NCI-H1105 treated with DMSO at 0.1 percent for 48 hours (cell line): ENCODE results near the gene GCNA.
A peak's percentile ranks its signal among the peaks of the same experiment; 100 is the strongest.
"Not testable (repeated sequence)": the region's sequence is repeated elsewhere in the genome, so short reads cannot be mapped to it uniquely, and the experiment has no call there.

Experiments
- DNase-seq: peaks from one replicate; lab custom pipeline; 2025; lab: John Stamatoyannopoulos, UW

The GCNA gene

DNA sequence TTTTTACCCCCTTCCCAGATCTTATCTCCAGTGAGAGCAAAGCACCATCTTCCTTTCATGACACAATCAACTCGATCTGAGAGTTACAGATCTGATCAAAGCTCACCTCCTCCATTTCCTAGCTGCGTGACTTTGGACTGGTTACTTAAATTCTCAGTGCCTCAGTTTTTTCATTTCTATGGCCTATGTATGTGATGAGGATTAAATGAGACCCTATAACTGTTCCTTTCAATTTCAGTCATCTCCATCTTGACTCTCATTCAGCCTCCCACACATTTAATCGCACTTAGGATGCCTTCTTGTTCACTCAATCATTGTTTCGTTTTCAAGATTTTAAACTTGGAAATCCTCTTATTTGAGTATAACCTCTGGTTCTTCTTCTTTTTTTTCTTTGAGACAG is 60.2 kb downstream of the GCNA start:
- DNase-seq = no peak

GRCh38 chrX:71640002-71640401 is 61.8 kb downstream of the GCNA start:
- DNase-seq = no peak

DNA sequence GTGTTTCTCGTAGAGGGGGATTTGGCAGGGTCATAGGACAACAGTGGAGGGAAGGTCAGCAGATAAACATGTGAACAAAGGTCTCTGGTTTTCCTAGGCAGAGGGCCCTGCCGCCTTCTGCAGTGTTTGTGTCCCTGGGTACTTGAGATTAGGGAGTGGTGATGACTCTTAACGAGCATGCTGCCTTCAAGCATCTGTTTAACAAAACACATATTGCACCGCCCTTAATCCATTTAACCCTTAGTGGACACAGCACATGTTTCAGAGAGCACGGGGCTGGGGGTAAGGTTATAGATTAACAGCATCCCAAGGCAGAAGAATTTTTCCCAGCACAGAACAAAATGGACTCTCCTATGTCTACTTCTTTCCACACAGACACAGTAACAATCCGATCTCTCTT is 66.2 kb downstream of the GCNA start:
- DNase-seq = not testable (repeated sequence)

DNA sequence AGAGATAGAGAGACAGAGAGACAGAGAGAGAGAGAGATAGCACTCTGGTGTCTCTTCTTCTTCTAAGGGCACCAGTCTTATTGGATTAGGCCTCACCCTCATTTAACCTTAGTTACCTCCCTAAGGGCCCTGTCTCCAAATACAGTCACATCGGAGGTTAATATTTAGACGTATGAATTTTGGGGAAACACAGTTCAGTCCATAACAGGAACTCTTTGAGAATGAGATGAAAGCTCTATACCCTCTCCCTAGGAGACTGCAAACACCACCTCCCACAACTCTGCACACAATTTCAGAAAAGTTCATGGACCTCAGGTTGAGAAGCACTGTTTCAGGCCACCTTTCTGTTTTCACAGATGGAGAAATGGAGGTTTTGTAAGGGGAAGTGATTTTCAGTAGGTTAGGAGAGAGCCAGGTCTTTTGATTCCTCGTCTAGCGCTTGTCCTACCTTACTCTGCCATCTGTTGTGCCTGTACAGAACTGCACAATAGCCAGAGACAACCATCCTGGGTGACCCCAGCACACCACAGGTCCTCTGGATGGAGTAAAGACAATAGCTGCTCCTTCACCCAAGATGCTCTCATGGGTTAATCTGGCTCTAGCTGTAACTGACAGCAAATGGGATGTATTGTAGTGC is 72.2 kb downstream of the GCNA start:
- DNase-seq = no peak

GRCh38 chrX:71652405-71652804 is 74.2 kb downstream of the GCNA start:
- DNase-seq = peak; percentile 61

DNA sequence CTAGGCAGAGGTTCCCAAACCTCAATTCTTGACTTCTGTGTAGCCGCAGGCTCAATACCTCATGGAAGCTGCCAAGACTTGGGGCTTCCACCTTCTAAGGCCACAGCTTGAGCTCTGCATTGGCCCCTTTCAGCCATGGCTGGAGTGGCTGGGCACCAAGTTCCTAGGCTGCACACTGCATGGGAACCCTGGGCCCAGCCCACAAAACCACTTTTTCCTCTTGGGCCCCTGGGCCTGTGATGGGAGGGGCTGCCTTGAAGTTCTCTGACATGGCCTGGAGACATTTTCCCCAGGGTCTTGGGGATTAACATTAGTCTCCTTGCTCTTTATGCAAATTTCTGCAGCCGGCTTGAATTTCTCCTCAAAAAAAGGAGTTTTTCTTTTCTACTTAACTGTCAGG is 75.1 kb downstream of the GCNA start:
- DNase-seq = no peak

DNA sequence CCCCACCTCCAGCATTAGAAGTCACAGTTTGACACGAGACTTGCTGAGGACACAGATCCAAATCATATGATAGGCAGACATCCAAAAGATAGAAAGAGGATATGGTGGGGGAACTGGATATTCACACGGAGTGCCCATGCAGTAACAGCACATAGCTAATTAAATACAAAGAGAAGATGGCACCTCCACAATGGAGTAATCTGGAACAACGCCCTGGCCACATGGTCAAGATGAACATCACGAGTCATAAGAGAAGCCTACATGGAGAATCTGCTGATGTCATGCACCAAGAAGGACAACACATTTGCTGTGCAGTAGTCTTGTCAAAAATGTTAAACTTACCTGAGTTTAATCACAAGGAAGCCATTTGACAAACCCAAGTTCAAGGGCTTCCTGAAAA is 79.0 kb downstream of the GCNA start:
- DNase-seq = no peak

DNA sequence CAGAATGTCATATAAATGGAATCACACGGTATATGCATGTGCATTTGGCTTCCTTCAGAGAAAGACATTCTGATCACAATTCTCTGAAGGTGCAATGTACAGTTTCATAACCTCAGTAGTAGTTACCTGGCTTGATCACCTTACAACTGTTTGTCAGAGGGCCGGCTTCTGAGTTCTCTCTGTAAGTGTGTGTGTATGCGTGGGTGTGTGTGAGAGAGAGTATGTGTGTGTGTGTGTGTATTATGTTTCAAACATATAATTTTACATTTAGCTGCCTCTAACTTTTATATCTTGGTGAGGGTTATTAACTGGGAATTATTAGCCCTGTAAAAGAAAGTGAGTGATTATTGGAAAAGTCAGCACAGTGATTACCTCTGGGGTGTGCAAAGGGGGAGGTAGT is 81.1 kb downstream of the GCNA start:
- no peak for DNase-seq

GRCh38 chrX:71659959-71660358 is 81.7 kb downstream of the GCNA start:
- DNase-seq = no peak

DNA sequence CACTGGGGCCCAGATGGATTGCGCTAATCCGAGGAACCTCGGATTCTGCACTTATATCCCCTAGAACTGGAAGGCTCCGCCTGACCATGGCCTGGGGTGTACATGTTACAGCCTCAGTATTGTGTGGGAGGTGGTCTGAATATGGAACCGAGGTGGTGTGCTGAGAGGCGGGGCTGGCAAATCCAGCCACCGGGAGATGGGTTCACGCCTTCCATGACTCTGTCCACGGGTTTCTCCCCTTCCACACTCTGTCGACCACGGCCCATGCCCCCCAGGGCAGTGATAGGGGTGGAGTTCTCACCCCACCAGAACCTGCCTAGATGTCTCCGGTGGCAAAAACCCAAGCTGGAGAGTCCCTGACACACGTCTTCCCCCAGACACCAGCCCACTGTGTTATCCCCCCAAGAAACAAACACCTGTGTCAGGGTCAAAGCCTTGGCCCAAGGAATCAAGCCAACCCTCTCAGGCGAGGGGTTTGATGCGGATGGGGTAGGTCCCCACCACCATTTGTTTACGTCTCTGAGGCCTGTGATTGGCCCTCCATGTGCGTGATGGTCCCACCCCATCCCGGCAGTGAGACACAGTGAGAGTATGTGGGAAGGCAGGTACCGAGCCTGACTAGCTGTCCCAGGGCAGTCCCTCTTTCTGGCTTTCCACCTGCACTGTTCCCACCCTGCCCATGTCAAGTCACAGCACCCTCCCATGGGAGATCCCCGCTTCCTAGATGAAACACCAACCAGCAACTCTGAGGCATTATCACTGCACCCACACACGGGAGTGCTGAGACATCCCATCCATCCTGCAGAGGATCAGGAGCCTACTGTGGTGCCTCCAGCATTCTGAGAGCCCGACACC is 82.6 kb downstream of the GCNA start:
- DNase-seq = no peak

GRCh38 chrX:71661919-71662318 is 83.7 kb downstream of the GCNA start:
- DNase-seq = no peak

- DNase-seq = not testable (repeated sequence)
Measured at GRCh38 chrX:71662654-71663053, 84.4 kb downstream of the GCNA start.
